Endothelial cell of umbilical vein (primary cell): ENCODE measurements around the gene CMTM4. TPM values are rescaled to one million over a fixed set of nuclear protein-coding genes. Genes with fewer than 3 reads are reported as not detected.
A peak's percentile ranks its signal among the peaks of the same experiment; 100 is the strongest.

ENCODE experiments used
- BruUV-seq: library from RNA; stranded (reverse); fragments of 400-500 nt; replicated peaks from 2 replicates; lab custom pipeline; 2021; lab: Mats Ljungman, UMichigan
- CTCF ChIA-PET: fragments of 300-600, 350-600 bp; sonication (Branson Sonifier 250); formaldehyde crosslinking; loops from one replicate; lab custom pipeline; 2021; ENCODE audit warnings: antibody characterized with exemption, inconsistent platforms; lab: Charles Lee
- POLR2A ChIA-PET: fragments of 300-600, 350-600 bp; sonication (Branson Sonifier 250); formaldehyde crosslinking; loops from one replicate; lab custom pipeline; 2021; ENCODE audit warnings: antibody characterized with exemption, inconsistent platforms; lab: Charles Lee
- DNase-seq: peaks from one replicate; pipeline ENCODE4 v3.0.0-alpha.2; 2011; ENCODE audit warnings: low read depth, low spot score
- FAIRE-seq: peaks from 2 replicates; lab custom pipeline; 2011; peaks lifted over from hg19 to GRCh38; lab: Jason Lieb, UNC
- H2AFZ ChIP-seq: 2 replicates; pipeline ENCODE4 v1.6.0; 2012; ENCODE audit warnings: low read depth, low read length, control low read depth, inconsistent platforms
- H3K27ac ChIP-seq: 2 replicates; pipeline ENCODE4 v1.5.1; 2011; ENCODE audit warnings: low read depth, mild to moderate bottlenecking, control low read depth, low read length, moderate library complexity; ENCODE audit not compliant: insufficient read depth
- H3K27me3 ChIP-seq, 2 experiments: 2 replicates each; pipeline versions ENCODE4 v1.6.0 to v1.6.1; 2011; ENCODE audit warnings: low read length in 2 of 2, mixed read lengths in 1 of 2; ENCODE audit not compliant: control insufficient read depth in 2 of 2, insufficient read depth in 2 of 2
- H3K36me3 ChIP-seq, 2 experiments: 2 replicates in 1 of 2; 3 replicates in 1 of 2; pipeline ENCODE4 v1.5.1; 2011; ENCODE audit warnings: low read length in 2 of 2, mild to moderate bottlenecking in 1 of 2, moderate library complexity in 1 of 2; ENCODE audit not compliant: control insufficient read depth in 2 of 2, insufficient read depth in 2 of 2; ENCODE audit errors: extremely low read depth in 1 of 2
- H3K4me1 ChIP-seq: 3 replicates; pipeline ENCODE4 v1.5.1; 2011; ENCODE audit warnings: mild to moderate bottlenecking, low read length; ENCODE audit not compliant: control insufficient read depth, insufficient read depth; ENCODE audit errors: extremely low read depth
- H3K4me2 ChIP-seq: 2 replicates; pipeline ENCODE4 v1.6.1; 2011; ENCODE audit warnings: low read length, control low read depth, mixed read lengths; ENCODE audit not compliant: insufficient read depth
- H3K4me3 ChIP-seq, 3 experiments: fragments of 200-600 bp in 1 of 3; sonication (generic), shearing (Covaris generic) in 1 of 3; replicated peaks in 1 of 3; 2 replicates each; pipeline ENCODE4 v1.5.1; 2011 to 2016; ENCODE audit warnings: control low read depth in 3 of 3, low read length in 3 of 3, mild to moderate bottlenecking in 2 of 3, inconsistent platforms in 1 of 3, low read depth in 1 of 3, moderate library complexity in 1 of 3; ENCODE audit not compliant: insufficient read depth in 1 of 3
- H3K79me2 ChIP-seq: 2 replicates; pipeline ENCODE4 v1.6.0; 2012; ENCODE audit warnings: low read length, inconsistent platforms; ENCODE audit not compliant: control insufficient read depth, insufficient read depth
- H3K9ac ChIP-seq: replicated peaks from 2 replicates; pipeline ENCODE3; 2011; ENCODE audit warnings: low read length, control low read depth; ENCODE audit not compliant: insufficient read depth; ENCODE audit errors: extremely low read depth
- H3K9me1 ChIP-seq: replicated peaks from 3 replicates; pipeline ENCODE4 v1.6.0; 2011; ENCODE audit warnings: mild to moderate bottlenecking, low read length; ENCODE audit not compliant: control insufficient read depth, insufficient read depth; ENCODE audit errors: extremely low read depth
- H3K9me3 ChIP-seq: replicated peaks from 2 replicates; pipeline ENCODE4 v1.5.1; 2012; ENCODE audit warnings: low read length, inconsistent platforms; ENCODE audit not compliant: control insufficient read depth, insufficient read depth
- H4K20me1 ChIP-seq: replicated peaks from 2 replicates; pipeline ENCODE3; 2011; ENCODE audit warnings: mild to moderate bottlenecking, low read length; ENCODE audit not compliant: control insufficient read depth, insufficient read depth; ENCODE audit errors: extremely low read depth
- FOS ChIP-seq: IDR thresholded peaks from 2 replicates; pipeline ENCODE4 v1.6.1; 2011; ENCODE audit warnings: mild to moderate bottlenecking, low read length, moderate library complexity, borderline replicate concordance; ENCODE audit not compliant: insufficient read depth
- GATA2 ChIP-seq: IDR thresholded peaks from 2 replicates; pipeline ENCODE4 v1.7.0; 2011; ENCODE audit warnings: low read depth, mild to moderate bottlenecking, moderate library complexity, mixed read lengths, low read length; ENCODE audit not compliant: insufficient read length, insufficient read depth
- JUN ChIP-seq: IDR thresholded peaks from 2 replicates; pipeline ENCODE4 v1.6.1; 2011; ENCODE audit warnings: borderline replicate concordance, low read depth; ENCODE audit not compliant: insufficient read length, insufficient read depth
- MAX ChIP-seq: IDR thresholded peaks from 2 replicates; pipeline ENCODE4 v1.6.1; 2011; ENCODE audit not compliant: insufficient read depth, insufficient read length
- POLR2AphosphoS5 ChIP-seq: IDR thresholded peaks from 2 replicates; pipeline ENCODE4 v1.6.1; 2012; ENCODE audit warnings: low read depth, mild to moderate bottlenecking, control low read depth, low read length, moderate library complexity; ENCODE audit not compliant: insufficient read depth
- dilution Hi-C: fragments of 300-500 bp; cut with MboI; formaldehyde crosslinking; loops from one replicate; pipeline ENCODE4 v1.15.0; 2019; ENCODE audit warnings: low sequenced_read_pairs; ENCODE audit not compliant: extremely low pct_ligation_motif_present
- intact Hi-C: fragments of 100-400 bp; cut with micrococcal nuclease; formaldehyde crosslinking; loops from one replicate; pipeline ENCODE4 v1.10.0; 2022
- polyA plus RNA-seq, 4 experiments: library from polyadenylated mRNA; depleted of rRNA in 3 of 4; stranded (reverse) in 3 of 4; unstranded in 1 of 4; fragments of >200 nt; gene quantifications; 2 replicates each; pipeline versions ENCODE4 v1.2.1 to v1.2.3, GENCODE V29; 2011 to 2012; ENCODE audit warnings: missing spikeins in 1 of 4
- total RNA-seq: library from RNA; stranded (reverse); gene quantifications from 2 replicates; pipeline ENCODE4 v1.2.3, GENCODE V29; 2021

CMTM4 gene
- total and polyA plus RNA-seq, 2 donors (not counting 3 experiments of a cell fraction or from before 2014, with no cell fraction given) = 9.0 to 10.7 TPM

DNA sequence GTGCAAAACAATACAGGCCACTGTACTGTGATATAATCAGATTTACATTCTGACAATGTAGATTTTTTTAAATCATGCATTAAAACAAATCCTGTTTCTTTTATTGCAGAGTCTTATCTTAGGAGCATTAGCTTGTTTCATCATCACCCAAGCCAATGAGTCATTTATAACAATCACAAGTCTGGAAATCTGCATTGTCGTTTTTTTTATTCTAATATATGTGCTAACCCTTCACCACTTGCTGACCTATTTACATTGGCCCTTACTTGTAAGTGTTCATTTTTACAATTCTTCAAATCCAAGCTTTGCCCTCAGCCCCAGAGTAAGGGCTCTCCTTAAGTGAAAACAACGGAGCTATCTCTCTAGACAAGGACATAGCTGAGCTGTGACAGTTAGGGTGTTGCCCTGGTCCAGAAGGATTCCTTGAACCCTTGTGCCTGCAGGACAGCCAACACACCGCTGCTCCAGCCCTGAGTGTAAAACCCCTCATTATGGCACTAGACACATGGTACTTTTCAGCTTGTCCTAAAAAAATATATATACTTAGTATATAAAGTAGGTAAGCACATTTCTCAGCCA is 126.6 kb downstream of the CMTM4 start:
- FAIRE-seq = peak; percentile 44
- H3K4me2 ChIP-seq = peak overlapping the region; percentile 81
- dilution Hi-C loops = no loop called here

DNA sequence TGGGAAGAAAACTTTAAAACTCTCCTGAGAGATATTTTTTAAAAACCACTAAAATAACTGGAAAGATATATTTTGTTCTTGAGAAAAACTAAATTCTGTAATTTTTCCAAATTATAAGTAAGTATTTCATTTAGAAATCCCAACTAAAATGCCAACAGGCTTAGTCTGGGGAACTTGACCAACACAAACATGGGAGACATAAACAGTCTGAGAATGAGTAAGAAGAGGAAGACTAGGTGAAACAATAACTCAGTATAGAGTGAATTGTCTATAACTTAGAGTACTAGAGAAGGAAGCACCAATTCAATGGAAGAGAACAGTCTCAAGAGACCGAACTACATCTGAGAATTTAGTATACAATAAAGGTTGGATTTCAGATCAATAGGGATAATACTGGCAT is 127.4 kb downstream of the CMTM4 start:
- POLR2A ChIA-PET = no interaction called here

More for the DNA sequence above, 126.6 kb downstream of the CMTM4 start:
- POLR2A ChIA-PET = no interaction called here
- Histone ChIP-seq H3K9me3 (no peaks in the 10 kb centered on the region), H3K4me1 (peaks cover 34% of the 10 kb centered on the region), H2AFZ (no peak overlapping the region), H4K20me1 (no peaks in the 10 kb centered on the region), H3K9me1 (no peaks in the 10 kb centered on the region), H3K79me2 (peaks cover 7% of the 10 kb centered on the region), H3K36me3 (peaks cover 0 to 8% of the 10 kb centered on the region in 2 experiments), H3K9ac (peak overlapping the region; percentile 29), H3K27me3 (no peaks in the 10 kb centered on the region), H3K4me3 (no peak overlapping the region), H3K27ac (peak overlapping the region; percentile 79)
- CTCF ChIA-PET = interaction anchor here (0.9 to 2.2 kb wide), 15 partner anchors 9 to 298 kb away, joined by 3 to 16 read pairs (median 4); partner anchors contain the start of genes CKLF, CMTM2 and CMTM3
- DNase-seq = peak; percentile 76
- TF ChIP-seq GATA2 (peak; percentile 49), POLR2AphosphoS5 (peak; percentile 21), MAX (no peak), JUN (peak; percentile 73), FOS (peak; percentile 77)
- intact Hi-C loops = loop anchor here (5.0 kb wide), 1 partner anchor 53 kb away; no protein-coding TSS in a partner anchor
- BruUV-seq = no TSS peak

More for the DNA sequence above, 127.4 kb downstream of the CMTM4 start:
- Histone ChIP-seq H4K20me1 (no peaks in the 10 kb centered on the region), H3K79me2 (peaks cover 7% of the 10 kb centered on the region), H3K4me2 (peak overlapping the region; percentile 81), H3K9me3 (no peaks in the 10 kb centered on the region), H3K36me3 (peaks cover 0 to 8% of the 10 kb centered on the region in 2 experiments), H3K9ac (peak overlapping the region; percentile 29), H3K9me1 (no peaks in the 10 kb centered on the region), H3K27me3 (no peaks in the 10 kb centered on the region), H3K4me3 (peak overlapping the region in 1 of 3 experiments; percentile 36), H3K27ac (peak overlapping the region; percentile 79), H3K4me1 (peaks cover 42% of the 10 kb centered on the region), H2AFZ (no peak overlapping the region)
- BruUV-seq = no TSS peak
- dilution Hi-C loops (no loop called here), intact Hi-C loops (loop anchor here (5.0 kb wide), 1 partner anchor 52 kb away; no protein-coding TSS in a partner anchor)
- TF ChIP-seq FOS = no peak
- CTCF ChIA-PET = interaction anchor here (0.7 to 2.2 kb wide), 12 partner anchors 9 to 299 kb away, joined by 3 to 16 read pairs (median 4); partner anchors contain the start of genes CKLF, CMTM2 and CMTM3
- FAIRE-seq (no peak), DNase-seq (peak; percentile 70)
